Epithelial cell of proximal tubule (primary cell): ENCODE measurements around the gene SPPL2A. TPM values are rescaled to one million over a fixed set of nuclear protein-coding genes. Genes with fewer than 3 reads are reported as not detected.

ENCODE experiments used
- DNase-seq: peaks from one replicate; pipeline ENCODE4 v3.0.0-alpha.2; 2011; ENCODE audit warnings: low read depth
- H3K4me3 ChIP-seq: 2 replicates; pipeline ENCODE4 v1.5.1; 2011; ENCODE audit warnings: low read depth, mild to moderate bottlenecking, low read length
- total RNA-seq: library from RNA; depleted of rRNA; stranded (reverse); fragments of >200 nt; gene quantifications from 2 replicates; pipeline ENCODE4 v1.2.3, GENCODE V29; 2015
- TF ChIP-seq, protein P1 (sequence below): conservative IDR thresholded peaks from 2 replicates; pipeline ENCODE4 v1.5.1; 2012; ENCODE audit warnings: low read depth, mild to moderate bottlenecking, low read length

The SPPL2A gene
- total RNA-seq, 1 donor from 2014 or later, result 95.9 TPM

- TF ChIP-seq, protein P1, sequence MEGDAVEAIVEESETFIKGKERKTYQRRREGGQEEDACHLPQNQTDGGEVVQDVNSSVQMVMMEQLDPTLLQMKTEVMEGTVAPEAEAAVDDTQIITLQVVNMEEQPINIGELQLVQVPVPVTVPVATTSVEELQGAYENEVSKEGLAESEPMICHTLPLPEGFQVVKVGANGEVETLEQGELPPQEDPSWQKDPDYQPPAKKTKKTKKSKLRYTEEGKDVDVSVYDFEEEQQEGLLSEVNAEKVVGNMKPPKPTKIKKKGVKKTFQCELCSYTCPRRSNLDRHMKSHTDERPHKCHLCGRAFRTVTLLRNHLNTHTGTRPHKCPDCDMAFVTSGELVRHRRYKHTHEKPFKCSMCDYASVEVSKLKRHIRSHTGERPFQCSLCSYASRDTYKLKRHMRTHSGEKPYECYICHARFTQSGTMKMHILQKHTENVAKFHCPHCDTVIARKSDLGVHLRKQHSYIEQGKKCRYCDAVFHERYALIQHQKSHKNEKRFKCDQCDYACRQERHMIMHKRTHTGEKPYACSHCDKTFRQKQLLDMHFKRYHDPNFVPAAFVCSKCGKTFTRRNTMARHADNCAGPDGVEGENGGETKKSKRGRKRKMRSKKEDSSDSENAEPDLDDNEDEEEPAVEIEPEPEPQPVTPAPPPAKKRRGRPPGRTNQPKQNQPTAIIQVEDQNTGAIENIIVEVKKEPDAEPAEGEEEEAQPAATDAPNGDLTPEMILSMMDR, result no peak
- no peak for DNase-seq
- no peak overlapping the region for H3K4me3 ChIP-seq
Observed at GRCh38 chr15:50750227-50750705, 15.2 kb downstream of the SPPL2A start.

DNA sequence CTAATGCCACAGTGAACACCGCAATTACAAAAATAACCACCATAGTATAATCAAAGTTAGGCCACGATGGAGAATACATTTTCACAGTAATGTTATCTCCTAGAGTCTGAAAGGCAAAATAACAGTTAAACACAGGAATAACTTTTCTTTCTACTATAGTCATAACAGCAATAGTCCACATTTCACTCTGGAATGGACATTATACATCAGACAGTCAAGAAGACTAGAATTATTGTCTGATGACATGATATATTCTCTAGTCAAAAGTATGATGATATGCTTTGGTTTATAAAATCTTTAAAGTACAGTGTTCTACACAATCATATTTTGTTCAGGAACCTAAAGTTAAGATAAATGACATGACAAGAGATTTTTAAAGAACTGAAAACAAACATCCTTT is 18.0 kb downstream of the SPPL2A start:
- no peak for DNase-seq
- H3K4me3 ChIP-seq, result no peak overlapping the region
- TF ChIP-seq, protein P1, result no peak

GRCh38 chr15:50744601-50745000 is 20.9 kb downstream of the SPPL2A start:
- TF ChIP-seq, protein P1, result no peak
- no peak overlapping the region for H3K4me3 ChIP-seq
- no peak for DNase-seq

- no peak overlapping the region for H3K4me3 ChIP-seq
- no peak for DNase-seq
- TF ChIP-seq, protein P1, result no peak
Observed at GRCh38 chr15:50740955-50741354, 24.6 kb downstream of the SPPL2A start.

DNA sequence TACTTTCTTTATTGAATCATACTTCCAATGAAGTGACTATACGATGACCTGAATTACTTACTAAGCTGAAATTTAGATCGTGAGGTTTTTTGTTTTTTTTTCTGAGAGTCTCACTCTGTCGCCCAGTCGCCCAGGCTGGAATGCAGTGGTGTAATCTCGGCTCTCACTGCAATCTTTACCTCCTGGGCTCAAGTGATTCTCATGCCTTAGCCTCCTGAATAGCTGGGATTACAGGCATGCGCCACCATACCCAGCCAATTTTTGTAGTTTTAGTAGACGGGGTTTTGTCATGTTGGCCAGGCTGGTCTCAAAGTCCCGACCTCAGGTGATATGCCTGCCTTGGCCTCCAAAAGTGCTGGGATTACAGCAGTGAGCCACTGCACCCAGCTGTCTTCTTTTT is 28.7 kb downstream of the SPPL2A start:
- no peak for DNase-seq
- TF ChIP-seq, protein P1, result no peak
- H3K4me3 ChIP-seq, result no peak overlapping the region

GRCh38 chr15:50735156-50735555 is 30.4 kb downstream of the SPPL2A start:
- DNase-seq, result no peak
- TF ChIP-seq, protein P1, result no peak
- H3K4me3 ChIP-seq, result no peak overlapping the region

GRCh38 chr15:50726315-50726714 is 39.2 kb downstream of the SPPL2A start:
- TF ChIP-seq, protein P1, result no peak
- H3K4me3 ChIP-seq, result no peak overlapping the region
- no peak for DNase-seq
